ENCODE measurements around the gene ZBTB37. TPM values are rescaled to one million over a fixed set of nuclear protein-coding genes. Genes with fewer than 3 reads are reported as not detected.

The ZBTB37 gene, protein sequence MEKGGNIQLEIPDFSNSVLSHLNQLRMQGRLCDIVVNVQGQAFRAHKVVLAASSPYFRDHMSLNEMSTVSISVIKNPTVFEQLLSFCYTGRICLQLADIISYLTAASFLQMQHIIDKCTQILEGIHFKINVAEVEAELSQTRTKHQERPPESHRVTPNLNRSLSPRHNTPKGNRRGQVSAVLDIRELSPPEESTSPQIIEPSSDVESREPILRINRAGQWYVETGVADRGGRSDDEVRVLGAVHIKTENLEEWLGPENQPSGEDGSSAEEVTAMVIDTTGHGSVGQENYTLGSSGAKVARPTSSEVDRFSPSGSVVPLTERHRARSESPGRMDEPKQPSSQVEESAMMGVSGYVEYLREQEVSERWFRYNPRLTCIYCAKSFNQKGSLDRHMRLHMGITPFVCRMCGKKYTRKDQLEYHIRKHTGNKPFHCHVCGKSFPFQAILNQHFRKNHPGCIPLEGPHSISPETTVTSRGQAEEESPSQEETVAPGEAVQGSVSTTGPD
- 42.5 TPM for total RNA-seq

DNA sequence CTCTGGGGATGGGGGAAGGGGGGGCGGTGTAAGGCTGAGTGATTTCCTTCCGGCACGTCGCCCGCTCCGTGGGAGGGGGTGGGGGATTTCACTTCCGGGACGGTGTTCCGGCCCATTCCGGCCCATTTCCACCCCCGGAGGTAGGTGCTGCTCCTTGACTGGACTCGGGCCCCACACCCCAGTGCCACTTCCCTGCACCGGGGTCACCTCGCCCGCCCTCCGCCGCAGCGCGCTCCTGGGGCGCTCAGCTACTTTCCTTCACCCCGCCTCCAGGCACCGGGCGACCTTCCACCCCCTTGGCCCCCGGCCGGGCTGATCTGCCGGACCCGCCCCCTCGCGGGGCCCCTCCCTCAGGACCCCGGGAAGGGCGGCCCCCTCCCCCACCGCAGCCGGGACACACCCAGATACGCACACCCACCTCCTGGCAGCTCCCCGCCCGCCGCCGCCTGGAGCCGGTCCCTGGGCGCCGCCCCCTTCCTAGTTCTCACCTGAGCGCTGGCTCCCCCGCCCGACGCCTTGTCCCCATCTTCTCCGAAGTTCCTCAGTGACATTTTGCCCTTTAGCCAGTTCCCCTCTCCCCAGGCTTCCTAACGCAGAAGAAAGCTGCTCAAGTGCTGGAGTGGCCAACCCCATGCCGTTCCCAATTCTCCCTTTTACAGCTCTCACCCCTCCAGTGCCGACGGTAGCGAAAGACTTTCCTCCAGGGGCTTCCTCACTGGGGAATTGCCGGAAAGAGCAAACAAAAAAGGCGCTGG lies at the start of gene ZBTB37:
ZBTB37 (plus strand) TSS at position 115 of the 755 bp plus-strand sequence. CDS start 1,846 bp downstream, outside the sequence.

DNA sequence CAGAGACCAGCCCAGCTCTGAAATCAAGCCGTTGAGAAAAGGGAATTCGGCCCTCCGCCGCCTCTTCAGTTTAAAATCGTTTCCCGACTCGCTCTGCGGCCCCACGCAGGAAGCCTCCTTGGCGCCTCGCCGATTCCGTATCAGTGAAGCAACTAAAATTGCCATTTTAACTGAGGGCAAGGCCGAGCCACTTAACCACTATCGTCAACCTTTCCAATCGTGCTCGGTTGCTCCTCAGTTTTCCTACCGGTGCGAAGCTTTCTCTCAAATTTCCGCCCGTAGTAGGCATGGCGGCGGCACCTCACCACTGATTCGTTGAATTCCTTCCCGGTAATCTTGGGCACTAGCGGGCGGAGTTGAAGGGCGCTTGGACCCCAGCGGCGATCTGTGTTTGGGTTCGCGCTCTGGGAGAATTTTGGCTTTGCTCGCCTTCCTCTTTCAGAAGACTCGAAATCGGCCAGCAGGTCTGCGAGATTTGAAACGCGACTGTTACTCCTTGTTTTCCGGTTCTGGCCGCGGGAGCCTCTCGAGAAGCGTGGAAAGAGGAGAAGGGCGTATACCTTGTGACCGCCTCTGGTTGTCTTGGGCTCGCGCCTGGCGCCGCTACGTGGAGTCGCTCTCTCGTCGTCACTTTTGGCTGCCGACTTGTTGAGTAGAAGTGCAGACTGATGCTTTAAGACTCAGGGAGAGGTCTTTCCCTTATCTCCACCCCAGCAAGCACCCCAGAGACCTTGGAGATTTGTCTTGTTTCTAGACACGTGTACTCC lies 43.7 kb upstream of the ZBTB37 start, which contains the start of the genes CENPL and DARS2:
CENPL (minus strand) TSS at position 569 of the 767 bp plus-strand sequence. CDS start 13,584 bp downstream, outside the sequence.
DARS2 (plus strand) TSS at position 359 of the 767 bp plus-strand sequence. CDS start 557 bp downstream, outside the sequence.

DNA sequence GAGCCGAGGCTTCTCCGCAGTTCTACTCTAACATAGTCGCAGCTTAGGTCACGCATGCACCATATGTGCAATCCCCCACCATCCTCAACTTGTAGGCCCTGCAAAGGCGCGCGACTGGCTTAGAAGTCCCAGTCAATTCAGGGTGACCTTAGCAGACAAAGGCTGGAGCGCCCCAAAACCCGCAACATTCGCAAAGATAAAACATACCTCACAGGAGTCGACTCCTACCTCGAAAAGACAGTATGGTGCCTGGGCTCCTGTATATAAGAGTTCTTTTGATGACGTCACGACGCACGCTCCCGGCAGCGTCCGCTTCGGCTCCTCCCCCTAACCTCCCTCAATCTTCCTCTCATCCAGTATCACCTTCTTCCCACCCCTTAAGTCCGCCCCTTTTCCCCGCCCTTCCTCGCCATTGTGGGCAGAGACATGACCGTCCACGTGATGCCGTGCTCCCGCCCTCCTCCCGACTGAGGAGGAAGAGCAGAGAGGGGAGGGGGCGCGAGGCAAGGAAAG lies 371 bp upstream of the ZBTB37 start, which contains the start of gene GAS5:
GAS5 (minus strand) TSS at position 237 of the 513 bp plus-strand sequence.

DNA sequence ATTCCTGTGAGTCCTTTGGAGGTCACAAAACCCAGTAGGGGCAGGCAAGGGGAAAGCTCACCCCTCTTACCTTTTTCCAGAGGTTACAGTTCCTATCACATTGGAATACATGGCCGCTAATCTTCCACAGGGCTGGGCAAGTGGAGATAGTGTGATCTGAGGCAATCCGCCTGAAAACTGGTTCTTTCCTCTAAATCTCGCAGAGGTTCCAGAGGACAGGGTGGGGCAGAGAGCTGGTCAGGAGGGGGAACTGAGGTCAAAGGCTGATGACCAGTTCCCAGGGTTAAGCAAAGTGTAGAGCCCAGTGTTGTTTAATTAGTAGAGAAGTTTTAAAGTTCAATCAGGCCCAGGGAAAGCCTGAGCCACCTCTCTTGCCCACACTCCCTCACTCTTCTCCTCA lies 49.0 kb downstream of the ZBTB37 start, which contains the start of gene SERPINC1:
SERPINC1 (minus strand) TSS at position 179 of the 400 bp plus-strand sequence; CDS start at position 111, 68 bp downstream.

Other genes with a start within 250 kb of the ZBTB37 start
- not detected for gene TEX50, start 233.0 kb upstream of the ZBTB37 start, total RNA-seq
- gene ANKRD45, start 198.5 kb upstream of the ZBTB37 start, total RNA-seq = 4.9 TPM
- 62.1 TPM for gene KLHL20, start 153.4 kb upstream of the ZBTB37 start, total RNA-seq
- 17.9 TPM for gene DARS2, start 43.7 kb upstream of the ZBTB37 start, total RNA-seq
- gene CENPL, start 43.5 kb upstream of the ZBTB37 start, total RNA-seq = 11.7 TPM
- 292 TPM for gene GAS5, start 391 bp upstream of the ZBTB37 start, total RNA-seq
- gene SERPINC1, start 48.9 kb downstream of the ZBTB37 start, total RNA-seq = not detected
- 40.2 TPM for gene RC3H1, start 154.0 kb downstream of the ZBTB37 start, total RNA-seq